ENCODE measurements around the gene PRR12. TPM values are rescaled to one million over a fixed set of nuclear protein-coding genes. Genes with fewer than 3 reads are reported as not detected.
A peak's percentile ranks its signal among the peaks of the same experiment; 100 is the strongest.

PRR12 gene
- polyA plus RNA-seq, 3 donors = 0.04 to 3.3 (median 0.11) TPM

DNA sequence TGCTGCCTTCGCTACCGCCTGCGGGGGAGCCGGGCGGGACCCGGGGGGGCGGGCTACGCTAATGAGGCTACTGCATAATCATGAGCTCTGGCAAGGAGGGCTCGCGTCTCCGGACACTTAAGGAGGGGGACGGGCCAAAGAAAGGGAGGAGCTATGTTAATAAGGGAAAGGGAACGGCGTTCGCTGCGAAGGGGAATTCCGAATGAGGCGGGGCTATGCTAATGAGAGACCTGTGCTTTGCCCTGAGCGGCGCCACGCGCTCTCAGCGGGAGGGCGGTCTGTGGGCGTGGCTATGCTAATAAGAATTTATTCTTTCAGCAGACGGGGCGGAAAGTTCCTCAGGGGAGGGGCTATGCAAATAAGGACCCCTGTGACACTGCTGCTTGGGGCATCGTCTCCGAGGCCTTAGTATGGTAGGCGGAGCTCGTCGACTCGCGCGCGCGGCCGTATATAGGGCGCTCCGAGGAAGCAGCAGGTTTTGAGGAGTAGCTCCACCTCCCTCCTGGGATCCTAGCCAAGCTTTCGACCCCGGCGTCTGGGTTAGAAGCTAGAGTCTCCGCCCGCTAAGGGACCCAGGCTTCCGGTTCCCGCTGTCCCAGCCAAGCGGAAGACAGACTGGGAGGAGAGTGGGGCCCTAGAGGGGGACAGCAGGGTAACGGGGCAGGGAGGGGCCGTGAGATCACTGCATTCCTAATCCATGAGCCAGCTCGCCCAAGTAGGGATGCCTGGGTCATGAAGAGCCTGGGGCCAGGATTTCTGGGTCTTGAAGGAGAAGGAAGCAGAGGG is 49.3 kb downstream of the PRR12 start, which contains the start of gene RRAS:
Gene RRAS, minus strand, starts transcription at position 31 of the 786 bp plus-strand sequence. CDS start 45 bp downstream, outside the sequence.
- H3K79me2 ChIP-seq (ENCODE audit: insufficient read depth, low read length) = peaks cover 32% of the 10 kb centered on the region
- peaks cover 9% of the 10 kb centered on the region for H4K20me1 ChIP-seq (ENCODE audit: insufficient read depth, low read length)
- H3K4me3 ChIP-seq (replicated peaks in 1 of 3; ENCODE audit: low read depth in 2 of 3, low read length in 3 of 3) = peak within 1 kb of the TSS; percentile 58 to 99 (median 86)
- peak within 1 kb of the TSS; percentile 96 for H3K4me2 ChIP-seq (replicated peaks; ENCODE audit: extremely low read depth, low read length, poor library complexity, severe bottlenecking)
- H3K4me1 ChIP-seq (ENCODE audit: control insufficient read depth in 1 of 2, insufficient read depth in 2 of 2, low read length in 2 of 2) = peaks cover 45 to 51% of the 10 kb centered on the region in 2 donors
- no peaks in the 10 kb centered on the region for H3K27me3 ChIP-seq (ENCODE audit: control insufficient read depth in 2 of 2, insufficient read depth in 2 of 2, low read length in 2 of 2)
- DNase-seq = peak; percentile 100
- Mint-ChIP-seq H3K4me3 (peak within 1 kb of the TSS; percentile 95 to 99), H3K27ac (peak within 1 kb of the TSS; percentile 99 to 100 (median 100)), H3K4me1 (peaks cover 51% of the 10 kb centered on the region), H3K27me3 (ENCODE audit: low read depth in 3 of 3) (peaks cover 3 to 19% (median 13%) of the 10 kb centered on the region in 3 donors), H3K36me3 (peaks cover 4 to 12% of the 10 kb centered on the region in 2 donors), H3K9me3 (peaks cover 0 to 2% (median 0%) of the 10 kb centered on the region in 7 donors)
- TF ChIP-seq, protein P1, sequence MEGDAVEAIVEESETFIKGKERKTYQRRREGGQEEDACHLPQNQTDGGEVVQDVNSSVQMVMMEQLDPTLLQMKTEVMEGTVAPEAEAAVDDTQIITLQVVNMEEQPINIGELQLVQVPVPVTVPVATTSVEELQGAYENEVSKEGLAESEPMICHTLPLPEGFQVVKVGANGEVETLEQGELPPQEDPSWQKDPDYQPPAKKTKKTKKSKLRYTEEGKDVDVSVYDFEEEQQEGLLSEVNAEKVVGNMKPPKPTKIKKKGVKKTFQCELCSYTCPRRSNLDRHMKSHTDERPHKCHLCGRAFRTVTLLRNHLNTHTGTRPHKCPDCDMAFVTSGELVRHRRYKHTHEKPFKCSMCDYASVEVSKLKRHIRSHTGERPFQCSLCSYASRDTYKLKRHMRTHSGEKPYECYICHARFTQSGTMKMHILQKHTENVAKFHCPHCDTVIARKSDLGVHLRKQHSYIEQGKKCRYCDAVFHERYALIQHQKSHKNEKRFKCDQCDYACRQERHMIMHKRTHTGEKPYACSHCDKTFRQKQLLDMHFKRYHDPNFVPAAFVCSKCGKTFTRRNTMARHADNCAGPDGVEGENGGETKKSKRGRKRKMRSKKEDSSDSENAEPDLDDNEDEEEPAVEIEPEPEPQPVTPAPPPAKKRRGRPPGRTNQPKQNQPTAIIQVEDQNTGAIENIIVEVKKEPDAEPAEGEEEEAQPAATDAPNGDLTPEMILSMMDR (IDR thresholded peaks at IDR 0.05) = no peak
- intact Hi-C loops (cut with micrococcal nuclease) = loop anchor here (2.0 to 5.0 kb wide), 5 partner anchors 37 to 236 kb away; partner anchors contain the start of genes AKT1S1 (in 1 of the 2), AP2A1 (in 1 of the 2), PRMT1 (in 1 of the 2) and PRR12 (in 1 of the 2)
- peak within 1 kb of the TSS; percentile 94 to 98 for H3K27ac ChIP-seq (ENCODE audit: low read depth in 1 of 2, low read length in 2 of 2)
- H3K9me3 ChIP-seq (replicated peaks in 1 of 2; ENCODE audit: control insufficient read depth in 1 of 2, insufficient read depth in 1 of 2, low read length in 2 of 2) = no peaks in the 10 kb centered on the region
- under 1% methylated on average over 47 of the region's 51 CpGs for WGBS (ENCODE audit: insufficient coverage)
- H3K36me3 ChIP-seq (replicated peaks in 1 of 2; ENCODE audit: control insufficient read depth in 1 of 2, insufficient read depth in 2 of 2, low read length in 2 of 2) = peaks cover 0 to 10% of the 10 kb centered on the region in 2 donors
- peak within 1 kb of the TSS; percentile 73 for H2AFZ ChIP-seq (ENCODE audit: insufficient read depth, low read depth, low read length, poor library complexity, severe bottlenecking)
- peak within 1 kb of the TSS; percentile 82 for H3K9ac ChIP-seq (ENCODE audit: insufficient read depth, low read length, poor library complexity, severe bottlenecking)

DNA sequence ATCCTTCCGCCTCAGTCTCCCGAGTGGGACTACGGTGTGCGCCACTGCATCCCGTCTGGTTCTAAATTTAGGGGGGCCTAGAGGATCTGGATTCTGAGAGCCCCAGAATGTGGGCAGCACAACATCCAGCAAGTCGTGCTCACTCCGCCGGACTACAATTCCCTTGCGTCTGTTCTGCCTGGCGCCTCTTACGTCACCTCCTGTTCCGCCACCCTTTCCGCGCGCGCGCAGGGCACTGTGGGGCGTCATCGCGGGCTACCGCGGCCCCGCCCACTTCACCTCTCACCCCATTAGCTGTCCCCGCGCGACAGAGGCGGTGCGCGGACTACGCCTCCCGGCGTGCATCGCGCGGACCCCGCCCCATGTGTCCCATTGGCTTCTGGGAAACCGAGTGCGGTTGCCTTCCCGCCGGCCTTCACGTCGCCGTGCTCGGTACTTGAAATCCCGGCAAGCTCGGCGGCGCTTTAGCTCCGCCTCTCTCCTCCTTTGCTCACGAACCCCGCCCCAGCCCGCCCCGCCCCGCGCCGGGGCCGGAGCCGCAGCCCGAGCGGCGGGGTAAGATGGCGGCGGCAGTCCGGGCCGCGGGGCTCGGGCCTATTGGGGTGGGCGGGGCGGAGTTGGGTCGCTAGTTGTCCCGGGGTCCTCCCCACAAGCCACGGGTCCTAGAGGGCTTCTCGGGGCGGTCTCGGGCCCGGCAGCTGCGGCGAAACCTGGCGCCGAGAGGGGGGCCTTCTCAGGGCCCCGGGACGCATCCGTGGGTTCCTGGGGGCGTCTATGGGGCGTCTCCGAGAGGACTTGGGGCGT is 50.9 kb downstream of the PRR12 start, which contains the start of gene SCAF1:
Gene SCAF1, plus strand, starts transcription at position 522 of the 804 bp plus-strand sequence. CDS start 2,818 bp downstream, outside the sequence.
- H3K4me1 Mint-ChIP-seq = peaks cover 51% of the 10 kb centered on the region
- peak within 1 kb of the TSS; percentile 95 to 99 for H3K4me3 Mint-ChIP-seq
- peak within 1 kb of the TSS; percentile 96 for H3K4me2 ChIP-seq (replicated peaks; ENCODE audit: extremely low read depth, low read length, poor library complexity, severe bottlenecking)
- peak within 1 kb of the TSS; percentile 94 for H2AFZ ChIP-seq (ENCODE audit: insufficient read depth, low read depth, low read length, poor library complexity, severe bottlenecking)
- TF ChIP-seq, protein P1 (IDR thresholded peaks at IDR 0.05) = no peak
- H3K27me3 Mint-ChIP-seq (ENCODE audit: low read depth in 3 of 3) = peaks cover 0 to 12% (median 8%) of the 10 kb centered on the region in 3 donors
- peaks cover 41% of the 10 kb centered on the region for H3K79me2 ChIP-seq (ENCODE audit: insufficient read depth, low read length)
- peak within 1 kb of the TSS; percentile 98 for H3K9ac ChIP-seq (ENCODE audit: insufficient read depth, low read length, poor library complexity, severe bottlenecking)
- H4K20me1 ChIP-seq (ENCODE audit: insufficient read depth, low read length) = peaks cover 24% of the 10 kb centered on the region
- DNase-seq = peak; percentile 99 to 100 (median 100)
- intact Hi-C loops (cut with micrococcal nuclease) = loop anchor here (1.0 to 5.0 kb wide), 7 partner anchors 22 to 235 kb away; partner anchors contain the start of genes PRMT1 (in 2 of the 2), AKT1S1 (in 1 of the 2), AP2A1 (in 1 of the 2) and PRR12 (in 1 of the 2)
- H3K27me3 ChIP-seq (ENCODE audit: control insufficient read depth in 2 of 2, insufficient read depth in 2 of 2, low read length in 2 of 2) = no peaks in the 10 kb centered on the region
- H3K27ac ChIP-seq (ENCODE audit: low read depth in 1 of 2, low read length in 2 of 2) = peak within 1 kb of the TSS; percentile 98
- peaks cover 45 to 51% of the 10 kb centered on the region in 2 donors for H3K4me1 ChIP-seq (ENCODE audit: control insufficient read depth in 1 of 2, insufficient read depth in 2 of 2, low read length in 2 of 2)
- H3K36me3 Mint-ChIP-seq = peaks cover 17 to 27% of the 10 kb centered on the region in 2 donors
- peak within 1 kb of the TSS; percentile 70 to 99 (median 98) for H3K4me3 ChIP-seq (replicated peaks in 1 of 3; ENCODE audit: low read depth in 2 of 3, low read length in 3 of 3)
- peaks cover 0 to 2% (median 0%) of the 10 kb centered on the region in 7 donors for H3K9me3 Mint-ChIP-seq
- H3K27ac Mint-ChIP-seq = peak within 1 kb of the TSS; percentile 99 to 100 (median 100)
- under 1% methylated on average over 82 of the region's 87 CpGs for WGBS (ENCODE audit: insufficient coverage)
- peaks cover 13 to 26% of the 10 kb centered on the region in 2 donors for H3K36me3 ChIP-seq (replicated peaks in 1 of 2; ENCODE audit: control insufficient read depth in 1 of 2, insufficient read depth in 2 of 2, low read length in 2 of 2)
- no peaks in the 10 kb centered on the region for H3K9me3 ChIP-seq (replicated peaks in 1 of 2; ENCODE audit: control insufficient read depth in 1 of 2, insufficient read depth in 1 of 2, low read length in 2 of 2)
